Measurements from ENCODE around the gene TRAPPC3L.
"Not testable (repeated sequence)": the region's sequence is repeated elsewhere in the genome, so short reads cannot be mapped to it uniquely, and the experiment has no call there.

TRAPPC3L gene

GRCh38 chr6:116512111-116512559 is 33.3 kb downstream of the TRAPPC3L start:
- no peak for DNase-seq

GRCh38 chr6:116511424-116512110 is 33.9 kb downstream of the TRAPPC3L start, which contains the start of gene CALHM5:
TSS of gene CALHM5 (plus strand) at chr6:116511639. CDS start at chr6:116511697, 58 bp downstream.
- DNase-seq, result peak; percentile 35

DNA sequence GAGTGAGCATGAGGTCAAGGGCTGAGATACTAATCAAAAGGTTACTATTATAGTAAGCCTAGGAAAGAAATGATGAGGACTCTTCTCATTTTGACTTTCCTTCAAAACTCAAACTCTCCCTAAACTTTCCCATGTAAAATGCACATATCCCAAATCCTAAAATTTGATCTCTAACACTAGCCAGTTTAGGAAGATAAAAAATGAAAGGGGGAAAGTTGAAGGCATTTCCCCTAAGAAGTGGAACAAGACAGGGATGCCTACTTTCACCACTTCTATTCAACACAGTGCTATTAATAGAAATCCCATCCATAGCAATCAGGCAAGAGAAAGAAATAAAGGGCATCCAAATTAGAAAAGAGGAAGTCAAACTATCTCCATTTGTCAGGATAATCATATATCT is 37.0 kb downstream of the TRAPPC3L start:
- no peak for DNase-seq

GRCh38 chr6:116507324-116507723 is 38.2 kb downstream of the TRAPPC3L start:
- no peak for DNase-seq

DNA sequence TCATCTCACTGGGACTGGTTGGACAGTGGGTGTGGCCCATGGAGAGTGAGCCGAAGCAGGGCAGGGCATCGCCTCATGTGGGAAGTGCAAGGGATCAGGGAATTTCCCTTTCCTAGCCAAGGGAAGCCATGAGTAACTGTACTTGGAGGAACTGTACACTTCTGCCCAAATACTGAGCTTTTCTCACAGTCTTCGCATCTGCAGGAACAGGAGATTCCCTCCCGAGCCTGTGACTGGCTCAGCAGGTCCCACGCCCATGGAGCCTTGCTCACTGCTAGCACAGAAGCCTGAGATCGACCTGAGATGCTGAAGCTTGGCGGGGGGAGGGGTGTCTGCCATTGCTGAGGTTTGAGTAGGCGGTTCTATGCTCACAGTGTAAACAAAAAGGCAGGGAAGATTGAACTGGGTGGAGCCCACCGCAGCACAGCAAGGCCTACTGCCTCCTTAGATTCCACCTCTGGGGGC is 44.5 kb downstream of the TRAPPC3L start:
- no peak for DNase-seq

GRCh38 chr6:116497113-116497676 is 48.3 kb downstream of the TRAPPC3L start:
- no peak for DNase-seq

DNA sequence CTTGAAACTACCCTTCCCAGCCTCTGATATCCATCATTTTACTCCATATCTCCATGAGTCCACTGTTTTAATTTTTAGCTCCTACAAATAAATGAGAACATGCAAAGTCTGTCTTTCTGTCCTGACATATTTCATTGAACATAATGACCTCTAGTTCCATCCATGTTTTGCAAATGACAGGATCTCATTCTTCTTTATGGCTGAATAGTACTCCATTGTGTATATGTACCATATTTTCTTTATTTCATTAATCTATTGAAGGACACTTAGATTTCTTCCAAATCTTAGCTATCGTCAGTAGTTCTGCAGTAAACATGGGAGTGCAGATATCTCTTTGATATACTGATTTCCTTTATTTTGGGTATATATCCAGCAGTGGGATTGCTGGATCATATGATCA is 50.3 kb downstream of the TRAPPC3L start:
- not testable (repeated sequence) for DNase-seq

DNA sequence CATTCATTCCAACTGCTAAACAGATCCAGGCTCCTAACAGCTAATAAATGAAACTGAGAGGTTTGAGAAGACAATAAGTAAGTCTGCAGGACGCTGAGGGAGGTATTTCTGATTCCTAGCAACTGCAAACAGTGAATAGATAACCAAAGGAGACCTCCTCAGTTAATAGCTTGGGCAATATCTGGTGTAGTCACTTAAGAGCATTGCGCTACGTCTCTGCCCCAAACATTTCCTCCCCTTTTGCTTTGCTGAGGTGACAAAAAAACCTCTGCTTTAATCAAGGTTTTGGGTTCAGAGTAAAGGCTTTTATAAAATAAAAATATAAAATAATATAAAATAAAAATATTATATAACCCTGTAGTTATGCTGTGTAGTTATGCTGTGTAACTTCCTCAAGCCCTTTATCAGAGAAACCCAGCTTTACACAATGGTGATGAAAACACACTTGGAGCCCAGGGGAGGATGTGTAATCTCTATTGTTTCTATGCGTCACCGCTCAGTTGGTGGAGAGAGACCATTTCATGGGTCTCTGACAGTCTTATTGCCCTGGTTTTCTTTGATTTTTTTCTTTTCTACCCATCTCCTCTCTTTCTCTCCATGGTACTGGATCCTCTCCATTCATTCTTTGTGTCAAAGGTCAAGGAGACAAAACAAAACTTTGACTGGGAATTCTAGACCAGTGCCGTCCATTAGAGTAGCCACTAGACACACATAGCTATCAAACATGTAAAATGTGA is 53.0 kb downstream of the TRAPPC3L start:
- DNase-seq, result no peak

DNA sequence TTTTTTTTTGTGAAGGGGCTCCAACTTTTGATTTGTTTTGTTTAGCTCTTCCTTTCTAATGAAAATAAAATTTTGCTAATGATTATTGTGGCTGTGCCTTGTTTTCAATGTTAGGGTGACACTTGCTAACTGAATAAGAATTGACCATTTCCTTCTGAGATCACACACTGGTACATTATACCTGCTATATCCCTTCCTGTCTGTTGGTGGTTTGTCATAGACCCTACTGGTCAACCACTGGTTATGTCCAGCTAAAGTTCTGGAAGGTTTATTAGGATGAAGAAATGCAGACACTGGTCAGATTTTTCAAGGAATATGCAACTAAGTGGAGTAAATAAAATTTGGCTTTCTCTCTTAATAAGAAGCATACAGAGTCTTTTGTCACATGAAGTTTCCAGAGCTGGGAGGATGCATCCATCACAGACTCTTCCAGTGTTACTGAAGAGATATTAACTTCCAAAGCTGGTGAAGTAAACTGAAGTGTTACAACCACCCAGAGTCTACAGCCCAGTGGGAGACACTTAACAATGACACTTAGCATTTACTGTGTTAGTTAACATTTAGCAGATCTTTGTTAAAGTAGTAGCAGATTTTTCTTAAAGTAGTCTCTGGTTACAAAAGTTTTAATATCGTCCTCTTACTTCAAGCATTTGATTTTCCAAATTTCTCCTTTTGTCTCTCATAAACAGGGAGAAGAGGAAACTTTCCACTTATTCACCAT is 53.7 kb downstream of the TRAPPC3L start:
- no peak for DNase-seq

DNA sequence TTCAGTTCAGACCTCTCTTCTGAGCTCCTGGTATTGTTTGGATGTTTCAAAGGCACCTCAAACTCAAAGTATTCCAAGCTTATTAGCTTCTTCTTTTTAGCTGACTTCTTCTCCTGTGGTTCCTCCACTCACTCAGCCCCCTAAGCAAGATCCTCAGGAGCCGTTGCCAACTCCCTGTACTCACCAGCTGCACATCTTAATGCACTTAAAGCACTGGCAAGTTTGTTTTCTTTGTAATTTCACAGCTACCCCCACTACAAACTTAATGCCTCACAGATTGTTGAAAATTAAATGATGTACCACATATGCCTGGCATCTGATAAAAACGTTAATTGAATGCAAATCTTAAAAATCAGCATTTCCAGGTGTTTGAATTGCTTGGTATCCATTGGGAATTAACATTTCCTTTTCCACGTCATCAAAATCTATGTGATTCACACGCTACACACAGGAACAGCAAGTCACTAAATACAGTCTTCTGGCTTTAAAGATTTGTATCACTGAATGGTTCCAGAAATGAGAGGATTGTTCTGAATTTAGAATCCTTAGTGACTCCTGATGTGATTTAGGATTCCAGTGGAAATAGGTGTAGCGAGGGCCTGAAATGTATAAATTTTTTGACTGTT is 59.8 kb downstream of the TRAPPC3L start:
- DNase-seq, result no peak

DNA sequence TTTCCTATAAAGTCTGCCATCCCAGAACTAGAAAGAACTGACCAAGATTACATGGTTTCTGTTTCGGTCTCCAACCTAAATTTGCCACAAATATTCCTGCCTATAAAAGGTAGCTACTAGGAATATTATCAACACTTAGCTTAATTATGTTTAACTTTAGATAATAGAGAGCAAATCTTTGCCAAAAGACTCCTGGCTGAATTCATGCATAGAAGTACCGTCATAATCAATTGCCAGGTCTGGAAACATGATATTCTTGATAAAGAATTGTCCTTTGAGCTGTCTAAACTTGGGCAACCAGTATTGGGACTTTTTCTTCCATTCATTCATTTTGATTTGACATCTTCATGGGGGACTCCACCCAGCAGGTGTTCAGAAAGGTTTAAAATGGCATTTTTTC is 61.9 kb downstream of the TRAPPC3L start:
- DNase-seq, result no peak

DNA sequence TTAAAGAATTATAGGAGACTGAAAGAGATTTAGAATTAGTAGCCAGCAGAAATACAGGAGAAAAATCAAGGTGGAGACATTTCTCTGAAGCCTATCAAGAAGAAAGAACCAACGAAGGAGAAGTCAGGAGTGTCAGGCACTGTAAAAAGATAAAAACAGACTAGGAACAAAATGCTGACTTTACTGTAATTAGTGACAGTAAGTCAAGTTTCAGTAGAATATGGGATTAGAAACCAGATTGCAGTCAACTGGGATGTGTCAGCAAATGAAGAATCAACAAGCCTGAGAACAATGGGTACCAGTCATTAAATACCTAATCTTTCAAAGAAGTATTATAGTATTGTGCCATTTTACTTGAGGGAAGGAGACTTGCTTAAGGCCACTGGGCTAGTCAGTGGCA is 62.7 kb downstream of the TRAPPC3L start:
- DNase-seq, result no peak

DNA sequence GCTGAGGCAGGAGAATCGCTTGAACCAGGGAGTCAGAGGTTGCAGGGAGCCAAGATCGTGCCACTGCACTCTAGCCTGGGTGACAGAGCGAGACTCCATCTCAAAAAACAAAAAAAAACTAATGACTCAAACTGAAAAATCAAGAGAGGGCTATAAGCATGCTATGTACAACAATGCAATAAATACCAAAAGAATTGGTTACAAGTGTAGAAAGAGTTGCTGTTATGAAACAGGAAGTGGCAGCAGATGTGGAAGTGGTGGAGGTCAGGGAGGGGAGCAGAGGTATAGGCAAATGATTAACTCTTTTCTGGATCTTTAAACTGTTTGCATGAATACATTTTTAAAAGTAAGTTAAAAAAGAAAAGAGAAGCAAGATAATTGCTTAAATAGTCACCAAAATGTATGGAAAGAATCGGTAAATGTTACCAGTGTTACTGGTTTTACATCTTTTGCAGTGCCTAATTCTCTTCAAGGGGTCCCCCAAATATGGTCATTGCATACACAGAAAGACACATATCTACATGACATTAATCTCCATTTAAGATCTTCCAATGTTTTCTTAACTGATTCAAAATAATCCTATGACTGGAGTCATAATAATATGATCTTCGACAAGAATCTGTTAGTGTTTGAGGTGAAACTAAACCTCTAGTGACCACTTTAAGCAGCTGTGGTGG is 69.3 kb downstream of the TRAPPC3L start:
- DNase-seq, result no peak

DNA sequence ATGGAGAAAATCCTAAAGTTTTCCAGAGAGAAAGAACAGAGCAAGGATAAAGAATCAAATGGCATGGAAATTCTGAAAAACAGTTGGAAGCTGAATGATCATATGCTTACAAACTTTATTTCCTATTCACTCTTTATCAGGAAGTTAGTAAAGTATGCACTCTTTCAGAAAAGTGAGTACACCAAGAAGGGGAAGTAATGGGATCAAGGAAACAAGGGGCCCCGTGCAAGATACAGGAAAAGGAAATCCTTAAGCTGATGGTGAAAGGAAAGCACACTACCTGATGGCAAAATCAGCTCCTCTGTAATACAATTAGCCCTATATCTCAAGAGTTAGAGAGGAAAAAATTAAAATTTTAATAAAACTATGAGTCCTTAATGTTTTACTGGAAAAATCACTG is 70.3 kb downstream of the TRAPPC3L start:
- DNase-seq, result no peak

- DNase-seq, result no peak
These were observed 72.8 kb downstream of the TRAPPC3L start for GRCh38 chr6:116472706-116473105.

GRCh38 chr6:116471531-116471930 is 74.0 kb downstream of the TRAPPC3L start:
- DNase-seq, result no peak

DNA sequence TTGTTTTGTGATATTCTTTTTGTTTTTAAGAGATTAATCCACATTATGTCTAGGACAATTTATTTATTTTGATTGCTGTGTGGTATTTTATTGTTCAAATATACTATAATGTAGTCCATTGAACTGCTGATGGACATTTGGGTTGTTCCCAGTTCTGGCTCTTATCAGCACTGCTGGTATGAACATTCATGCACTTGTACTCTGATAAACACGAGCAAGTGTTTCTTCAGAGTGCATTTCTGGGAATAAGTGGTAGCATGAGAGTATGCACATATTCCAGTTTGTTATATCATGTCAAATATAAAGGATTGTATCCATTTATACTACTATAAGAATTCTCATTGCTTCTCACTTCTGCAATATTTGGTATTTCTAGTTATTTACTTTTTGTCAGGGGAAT is 77.2 kb downstream of the TRAPPC3L start:
- no peak for DNase-seq

GRCh38 chr6:116467514-116467913 is 78.0 kb downstream of the TRAPPC3L start:
- no peak for DNase-seq

- no peak for DNase-seq
These were observed 78.4 kb downstream of the TRAPPC3L start for GRCh38 chr6:116467096-116467495.

DNA sequence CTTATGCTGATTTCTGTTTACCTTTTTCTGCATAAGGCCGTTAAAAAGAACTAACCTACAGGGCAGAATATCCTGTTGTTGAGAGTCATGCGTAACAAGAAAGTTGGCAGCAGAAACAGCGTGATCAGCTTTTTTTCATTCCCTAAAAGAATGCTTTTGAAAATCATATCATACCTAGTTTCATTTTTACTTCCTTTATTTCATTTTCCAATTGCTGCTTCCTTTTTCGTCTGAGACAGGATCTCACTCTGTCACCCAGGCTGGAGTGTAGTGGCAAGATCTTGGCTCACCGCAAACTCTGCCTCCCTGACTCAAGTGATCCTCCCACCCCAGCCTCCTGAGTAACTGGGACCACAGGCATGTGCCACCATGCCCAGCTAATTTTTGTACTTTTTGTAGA is 80.2 kb downstream of the TRAPPC3L start:
- DNase-seq, result no peak

- no peak for DNase-seq
These were observed 82.2 kb downstream of the TRAPPC3L start for GRCh38 chr6:116463301-116463700.

Data from right hindlimb (tissue), 1 donor.